ENCODE measurements around the gene DSCAM. TPM values are rescaled to one million over a fixed set of nuclear protein-coding genes. Genes with fewer than 3 reads are reported as not detected.

Gene DSCAM
- total and polyA plus RNA-seq, 8 donors: 0.37 TPM; not detected in 7

DNA sequence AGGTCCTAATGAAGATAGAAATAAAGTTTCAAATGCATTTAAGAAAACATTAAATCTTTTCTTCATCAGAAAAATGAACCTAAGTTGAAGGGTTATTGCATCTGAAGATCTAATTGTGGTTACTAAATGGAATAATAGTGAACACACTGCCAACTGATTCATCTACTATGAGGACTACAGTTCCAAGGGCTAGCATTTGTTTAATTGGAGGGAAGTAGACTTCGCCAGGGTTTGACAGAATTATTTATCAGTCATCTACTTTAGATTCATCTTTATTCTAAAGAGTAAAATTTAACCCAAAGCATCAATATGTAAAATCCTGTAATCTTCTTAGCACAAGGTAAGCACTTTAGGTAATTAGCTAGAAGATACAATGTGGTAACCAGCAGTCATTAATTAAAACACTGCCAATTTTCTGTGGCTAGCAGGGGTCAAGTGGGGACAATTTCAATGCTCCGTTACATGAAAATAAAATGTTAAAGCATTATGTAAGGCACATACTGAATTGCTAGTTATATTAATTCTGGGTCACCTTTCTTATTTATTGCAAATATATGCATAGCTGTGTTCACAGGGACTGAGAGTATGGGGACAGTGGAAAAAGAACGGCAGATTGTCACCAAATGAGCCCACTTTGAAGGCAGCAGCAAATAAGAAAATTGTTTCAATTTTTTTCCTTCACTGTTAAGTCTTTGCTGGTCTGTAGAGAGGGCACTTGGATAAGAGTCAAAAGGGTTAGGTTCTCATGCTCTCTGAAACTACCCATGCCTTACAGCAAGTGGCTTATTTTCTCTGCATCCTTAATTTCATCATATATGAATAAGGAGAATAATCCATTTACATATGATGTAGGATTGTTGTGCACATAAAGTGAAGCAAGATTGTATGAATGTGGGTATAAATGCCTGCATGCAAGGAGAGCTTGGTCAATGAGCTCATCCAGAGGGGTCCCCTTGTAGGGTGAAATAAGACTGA lies 563.8 kb downstream of the DSCAM start:
- Histone ChIP-seq H3K4me1 (no peaks in the 10 kb centered on the region), H3K9me3 (peaks cover 0 to 6% (median 0%) of the 10 kb centered on the region in 4 donors), H3K4me3 (no peak overlapping the region), H3K27me3 (no peaks in the 10 kb centered on the region), H3K36me3 (no peaks in the 10 kb centered on the region), H3K27ac (no peak overlapping the region)
- TF ChIP-seq POLR2A (IDR thresholded peaks at IDR 0.05) (no peak), POLR2AphosphoS5 (IDR thresholded peaks at IDR 0.05) (no peak), EP300 (IDR thresholded peaks at IDR 0.05) (no peak), CTCF (IDR thresholded peaks at IDR 0.05) (no peak)
- WGBS, 5 donors: 68 to 81% (median 77%) methylated on average over 3 of the region's 3 CpGs
- no peak for DNase-seq
- intact Hi-C loops (cut with DNase I; ENCODE audit: low total_unique reads): no loop called here

DNA sequence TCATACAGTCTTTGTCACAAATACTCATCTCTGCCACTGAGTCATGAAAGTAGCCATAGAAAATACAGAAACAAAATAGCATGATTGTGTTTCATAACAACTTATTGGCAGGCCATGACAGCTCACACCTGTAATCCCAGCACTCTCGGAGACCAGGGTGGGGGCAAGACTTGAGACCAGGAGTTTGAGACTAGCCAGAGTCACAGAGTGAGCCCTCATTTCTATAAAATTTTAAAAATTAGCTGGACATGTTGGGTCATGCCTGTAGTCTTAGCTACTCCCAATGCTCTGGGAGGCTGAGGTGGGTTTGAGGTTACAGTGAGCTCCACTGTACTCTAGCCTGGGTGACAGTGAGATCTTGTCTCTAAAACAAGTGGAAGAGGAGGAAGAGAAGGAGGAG lies 568.6 kb downstream of the DSCAM start:
- no peak overlapping the region for H3K4me3 ChIP-seq
- 88 to 95% (median 92%) methylated on average over 1 of the region's 1 CpG for WGBS, 5 donors
- no peak overlapping the region for H3K27ac ChIP-seq
- H3K4me1 ChIP-seq: no peaks in the 10 kb centered on the region
- H3K9me3 ChIP-seq: peaks cover 0 to 13% (median 3%) of the 10 kb centered on the region in 4 donors
- DNase-seq: no peak
- H3K27me3 ChIP-seq: peaks cover 0 to 6% (median 0%) of the 10 kb centered on the region in 3 donors
- TF ChIP-seq POLR2A (IDR thresholded peaks at IDR 0.05) (no peak), CTCF (IDR thresholded peaks at IDR 0.05) (no peak)
- intact Hi-C loops (cut with DNase I; ENCODE audit: low total_unique reads): no loop called here
- no peaks in the 10 kb centered on the region for H3K36me3 ChIP-seq

- Histone ChIP-seq H3K9me3 (peaks cover 0 to 13% (median 3%) of the 10 kb centered on the region in 4 donors), H3K27me3 (peaks cover 0 to 6% (median 0%) of the 10 kb centered on the region in 3 donors), H3K36me3 (no peaks in the 10 kb centered on the region), H3K27ac (no peak overlapping the region), H3K4me1 (no peaks in the 10 kb centered on the region), H3K4me3 (no peak overlapping the region)
- no peak for DNase-seq
- WGBS, 5 donors: 74 to 84% (median 78%) methylated on average over 12 of the region's 12 CpGs
- intact Hi-C loops (cut with DNase I; ENCODE audit: low total_unique reads): no loop called here
- TF ChIP-seq POLR2AphosphoS5 (IDR thresholded peaks at IDR 0.05) (no peak), CTCF (IDR thresholded peaks at IDR 0.05) (no peak), EP300 (IDR thresholded peaks at IDR 0.05) (no peak), POLR2A (IDR thresholded peaks at IDR 0.05) (no peak)
These were observed 571.0 kb downstream of the DSCAM start for GRCh38 chr21:40276001-40276400.

GRCh38 chr21:40272037-40272436 lies 574.9 kb downstream of the DSCAM start:
- Histone ChIP-seq H3K36me3 (no peaks in the 10 kb centered on the region), H3K27me3 (peaks cover 0 to 3% (median 0%) of the 10 kb centered on the region in 3 donors), H3K27ac (no peak overlapping the region), H3K4me1 (no peaks in the 10 kb centered on the region), H3K9me3 (peaks cover 0 to 3% (median 0%) of the 10 kb centered on the region in 4 donors), H3K4me3 (no peak overlapping the region)
- 60 to 78% (median 74%) methylated on average over 4 of the region's 4 CpGs for WGBS, 5 donors
- TF ChIP-seq POLR2AphosphoS5 (IDR thresholded peaks at IDR 0.05) (no peak), EP300 (IDR thresholded peaks at IDR 0.05) (no peak), POLR2A (IDR thresholded peaks at IDR 0.05) (no peak), CTCF (IDR thresholded peaks at IDR 0.05) (no peak)
- intact Hi-C loops (cut with DNase I; ENCODE audit: low total_unique reads): no loop called here
- DNase-seq: no peak
